ENCODE measurements around the gene VWDE.
"Not testable (repeated sequence)": the region's sequence is repeated elsewhere in the genome, so short reads cannot be mapped to it uniquely, and the experiment has no call there.

VWDE gene

DNA sequence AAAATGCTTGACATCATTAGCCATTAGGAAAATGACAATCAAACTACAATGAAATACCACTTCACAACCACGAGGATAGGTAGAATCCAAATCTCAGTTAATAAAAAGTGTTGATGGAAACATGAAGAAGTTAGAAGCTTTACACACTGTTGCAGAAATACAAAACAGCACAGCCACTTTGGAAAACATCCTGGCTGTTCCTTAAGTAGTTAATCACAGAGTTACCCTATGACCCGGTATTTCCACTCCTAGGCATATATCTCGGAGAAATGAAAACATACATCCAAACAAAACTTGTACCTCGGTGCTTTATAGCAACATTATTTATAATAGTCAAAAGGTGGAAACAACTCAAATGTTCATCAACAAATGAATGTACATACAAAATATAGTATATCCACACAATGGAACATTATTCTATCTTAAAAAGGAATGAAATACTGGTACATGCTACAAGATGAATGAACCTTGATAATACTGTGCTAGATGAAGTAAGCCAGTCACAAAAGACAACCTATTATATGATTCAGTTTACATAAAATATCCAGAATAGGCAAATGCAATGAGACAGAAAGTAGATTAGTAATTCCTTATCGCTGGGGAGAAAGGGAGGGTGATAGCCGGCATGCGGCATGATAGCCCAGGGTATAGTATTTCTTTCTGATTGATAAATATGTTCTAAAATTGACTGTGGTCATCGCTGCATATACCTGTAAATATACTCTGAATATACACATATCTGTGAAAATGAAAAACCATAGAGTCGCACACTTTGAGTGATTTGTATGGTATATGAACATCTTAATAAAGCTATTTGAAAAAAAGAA, 1.9 kb downstream of the VWDE start:
- DNase-seq = no peak

- DNase-seq = no peak
Observed at GRCh38 chr7:12398186-12398585, 5.5 kb downstream of the VWDE start.

- DNase-seq = no peak
Observed at GRCh38 chr7:12397671-12398070, 6.0 kb downstream of the VWDE start.

DNA sequence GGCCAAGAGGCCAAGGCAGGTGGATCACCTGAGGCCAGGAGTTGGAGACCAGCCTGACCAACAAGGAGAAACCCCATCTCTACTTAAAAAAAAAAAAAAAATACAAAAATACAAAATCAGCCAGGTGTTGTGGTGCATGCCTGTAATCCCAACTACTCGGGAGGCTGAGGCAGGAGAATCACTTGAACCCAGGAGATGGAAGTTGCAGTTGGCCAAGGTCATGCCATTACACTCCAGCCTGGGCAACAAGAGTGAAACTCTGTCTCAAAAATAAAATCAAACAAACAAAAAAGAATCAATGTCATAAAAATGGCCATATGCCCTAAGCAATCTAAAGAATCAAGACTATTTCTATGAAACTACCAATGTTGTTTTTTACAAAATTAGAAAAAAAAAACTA, 7.0 kb downstream of the VWDE start:
- not testable (repeated sequence) for DNase-seq

DNA sequence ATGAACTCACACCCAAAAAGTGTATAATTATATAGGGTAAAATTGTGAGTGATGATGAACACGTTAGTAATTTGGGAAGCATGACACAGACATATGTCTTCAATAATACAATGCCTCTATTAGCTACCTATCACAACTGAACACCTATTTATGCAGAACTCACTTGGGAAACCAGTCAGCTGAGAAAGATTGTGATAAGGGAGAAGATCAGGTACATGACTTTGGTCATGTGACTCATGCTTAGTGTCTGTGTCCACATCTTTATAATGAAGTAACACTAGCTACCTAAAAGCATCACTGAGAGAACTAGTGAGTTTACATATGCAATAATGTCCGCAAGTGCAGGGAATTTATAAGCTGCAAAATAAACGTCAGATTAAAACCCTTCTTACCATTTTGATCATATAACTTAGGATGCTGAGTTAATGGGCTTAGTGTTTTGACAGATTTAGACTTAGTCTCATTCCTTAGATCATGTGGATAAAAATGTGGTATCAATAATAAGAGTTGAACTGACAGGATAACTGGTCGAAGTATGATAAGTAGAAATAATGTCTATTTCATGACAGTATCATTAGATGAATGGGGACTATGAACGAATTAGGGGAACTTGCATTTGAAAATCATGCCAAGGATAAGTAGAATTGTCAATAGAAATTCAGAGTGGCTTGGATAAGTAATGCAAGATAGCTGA, 11.6 kb downstream of the VWDE start:
- no peak for DNase-seq

DNA sequence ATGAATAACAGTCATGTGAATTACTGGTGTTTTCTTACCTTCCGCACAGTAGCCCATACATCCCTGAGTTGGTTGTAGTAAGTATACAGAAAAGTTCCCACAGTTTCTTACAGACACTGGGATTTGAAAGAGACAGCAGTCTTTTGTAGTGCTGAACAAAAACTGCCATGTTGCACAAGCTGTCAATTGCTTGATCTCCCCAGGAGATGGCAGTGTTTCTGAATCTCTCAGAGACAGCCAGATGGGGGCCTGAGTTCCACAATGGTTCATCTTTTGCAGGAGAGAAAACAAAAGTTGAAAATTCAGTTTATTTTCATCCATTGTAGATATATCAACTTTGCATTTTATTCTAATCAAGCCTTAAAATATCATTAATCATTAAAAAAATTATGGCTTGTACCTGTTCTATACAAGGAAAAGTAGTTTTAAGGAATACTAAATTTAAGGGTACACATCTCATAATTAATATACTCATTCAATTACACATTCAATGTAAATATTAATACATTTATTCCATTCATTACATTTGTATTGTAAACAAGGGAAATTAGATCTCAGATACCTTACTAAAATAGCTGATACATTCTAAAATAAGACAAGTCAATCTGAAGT, 14.5 kb downstream of the VWDE start:
- DNase-seq = peak; percentile 30

DNA sequence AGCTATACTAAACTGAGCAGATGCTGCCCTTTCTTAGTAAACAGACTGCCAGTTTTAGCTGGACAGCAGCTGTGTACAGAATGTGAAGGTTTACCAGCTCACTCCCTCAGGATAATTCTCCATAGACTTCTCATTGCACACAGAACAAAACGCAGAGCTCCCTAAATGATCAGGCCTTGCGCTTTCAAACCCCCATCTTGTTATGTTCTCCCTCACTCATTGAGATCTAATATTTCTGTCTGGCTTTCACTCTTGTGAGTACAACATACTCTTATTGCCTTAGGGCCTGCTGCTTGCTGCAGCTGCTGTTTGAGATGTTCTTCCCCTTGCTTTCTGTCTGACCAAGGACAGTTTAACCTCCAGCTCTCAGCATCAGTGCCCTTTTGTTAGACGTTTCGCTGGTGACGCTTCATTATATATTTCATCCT, 17.3 kb downstream of the VWDE start:
- DNase-seq = no peak

GRCh38 chr7:12385364-12385786, 18.3 kb downstream of the VWDE start:
- no peak for DNase-seq

DNA sequence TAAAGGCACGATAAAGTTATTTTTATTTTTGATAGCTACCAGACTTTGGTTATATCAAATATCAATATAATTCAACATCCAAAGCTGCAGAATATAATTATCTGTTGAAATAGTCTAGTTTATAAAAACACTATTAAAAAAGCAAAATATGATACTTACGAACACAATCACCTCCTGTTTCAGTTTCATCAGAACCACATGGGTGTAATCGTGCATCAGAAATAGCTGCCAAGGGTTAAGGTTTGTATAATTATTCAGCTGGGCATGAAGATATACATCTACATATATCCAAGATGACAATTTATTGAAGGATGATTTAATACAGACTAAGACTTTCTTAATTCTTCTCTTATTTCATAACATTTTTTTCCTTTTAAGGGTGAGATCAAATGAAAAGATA, 20.3 kb downstream of the VWDE start:
- DNase-seq = no peak

GRCh38 chr7:12378389-12378788, 25.3 kb downstream of the VWDE start:
- no peak for DNase-seq

- no peak for DNase-seq
Observed at GRCh38 chr7:12377406-12377805, 26.3 kb downstream of the VWDE start.

GRCh38 chr7:12373580-12374263, 29.9 kb downstream of the VWDE start:
- DNase-seq = no peak

- peak; percentile 78 for DNase-seq
Observed at GRCh38 chr7:12370249-12370648, 33.4 kb downstream of the VWDE start.

GRCh38 chr7:12369756-12370155, 33.9 kb downstream of the VWDE start:
- peak; percentile 34 for DNase-seq

DNA sequence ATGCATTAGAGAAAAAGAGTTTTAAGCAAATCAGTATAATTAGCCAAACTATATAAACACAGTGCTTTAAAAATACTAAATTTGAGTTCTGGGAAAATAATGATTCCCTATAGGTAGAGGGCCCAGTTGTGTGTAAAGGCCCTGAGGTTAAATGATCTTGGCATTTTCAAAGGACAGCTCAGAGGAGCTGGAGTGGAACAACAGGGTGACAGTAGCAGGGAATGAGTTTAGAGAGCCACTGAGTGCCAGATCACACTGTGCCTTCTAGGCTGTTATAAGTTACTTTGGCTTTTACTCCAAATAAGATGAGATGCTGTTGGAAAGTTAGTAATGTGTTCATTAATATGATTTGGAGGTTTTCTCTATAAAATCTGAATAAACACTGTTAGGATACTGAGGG, 34.6 kb downstream of the VWDE start:
- DNase-seq = no peak

DNA sequence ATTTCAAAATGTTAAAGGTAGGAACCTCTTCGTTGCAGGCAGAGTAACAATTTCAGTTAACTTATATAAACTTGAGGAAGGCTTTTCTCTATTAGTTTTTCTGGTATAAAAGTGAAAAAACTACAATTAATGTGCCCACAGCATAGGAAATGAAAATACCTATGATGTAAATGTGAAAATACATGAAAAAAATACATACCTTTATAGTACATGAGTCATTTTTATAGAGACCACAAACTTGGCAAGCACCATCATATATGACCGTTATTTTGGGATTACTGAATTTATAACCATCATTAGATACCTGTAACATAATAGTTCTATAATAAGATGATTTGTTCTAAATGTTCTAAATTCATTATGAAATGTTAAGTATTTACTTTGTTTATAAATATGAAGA, 42.7 kb downstream of the VWDE start:
- no peak for DNase-seq

DNA sequence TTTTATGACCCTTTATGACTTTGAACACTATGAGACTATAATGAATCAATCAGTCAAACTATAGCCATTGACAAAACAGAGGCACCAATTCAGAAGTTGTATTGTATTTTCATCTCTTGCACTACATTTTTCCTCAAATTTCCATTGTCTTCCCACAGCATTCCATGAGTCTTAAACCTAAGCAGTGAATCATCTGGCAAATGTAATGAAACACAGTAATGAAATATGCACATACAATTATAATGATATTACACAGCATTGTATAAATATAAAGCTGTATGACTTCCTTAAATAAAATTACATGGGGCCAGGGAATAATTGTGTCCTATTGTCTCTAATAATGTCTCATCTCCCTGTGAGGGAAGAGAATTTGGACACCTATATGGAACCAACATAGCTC, 45.0 kb downstream of the VWDE start:
- DNase-seq = no peak

DNA sequence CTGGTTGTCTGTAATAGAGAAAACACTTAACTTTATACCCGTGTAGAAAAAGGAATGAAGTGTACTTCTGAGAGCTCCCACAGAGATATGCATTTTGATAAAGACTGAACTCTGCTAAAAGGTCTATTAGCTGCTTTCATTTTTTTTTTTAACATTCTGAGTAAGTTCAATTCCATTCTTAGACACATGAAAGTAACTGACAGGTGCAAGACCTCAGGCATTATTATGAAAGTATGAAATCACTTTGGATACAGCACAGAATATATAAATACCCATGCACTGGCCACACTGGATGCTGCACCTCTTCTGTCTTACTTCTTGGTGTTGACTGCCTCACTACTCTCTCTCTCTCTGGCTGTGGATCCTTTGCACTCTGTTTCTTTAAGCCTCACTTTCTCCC, 46.2 kb downstream of the VWDE start:
- no peak for DNase-seq

- DNase-seq = no peak
Observed at GRCh38 chr7:12351843-12352242, 51.8 kb downstream of the VWDE start.

DNA sequence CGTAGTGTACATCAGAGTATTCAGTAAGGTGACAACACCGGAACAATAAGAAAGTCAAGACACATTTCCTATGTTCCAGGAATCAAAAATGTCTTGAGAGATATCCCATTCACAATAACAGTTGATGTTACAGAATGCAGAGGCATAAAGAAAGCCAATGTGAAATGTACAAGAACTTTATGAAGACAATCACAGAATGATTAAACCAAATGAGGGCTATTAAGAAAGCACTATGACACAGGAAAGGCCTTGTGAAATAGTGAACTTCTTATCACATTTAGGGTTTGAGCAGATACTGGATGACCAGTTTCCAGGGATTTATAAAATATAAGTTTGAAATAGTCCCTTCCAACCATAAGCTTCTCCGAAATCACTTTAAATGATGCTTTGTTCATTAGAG, 52.7 kb downstream of the VWDE start:
- DNase-seq = no peak

- no peak for DNase-seq
Observed at GRCh38 chr7:12337095-12337494, 66.6 kb downstream of the VWDE start.

DNA sequence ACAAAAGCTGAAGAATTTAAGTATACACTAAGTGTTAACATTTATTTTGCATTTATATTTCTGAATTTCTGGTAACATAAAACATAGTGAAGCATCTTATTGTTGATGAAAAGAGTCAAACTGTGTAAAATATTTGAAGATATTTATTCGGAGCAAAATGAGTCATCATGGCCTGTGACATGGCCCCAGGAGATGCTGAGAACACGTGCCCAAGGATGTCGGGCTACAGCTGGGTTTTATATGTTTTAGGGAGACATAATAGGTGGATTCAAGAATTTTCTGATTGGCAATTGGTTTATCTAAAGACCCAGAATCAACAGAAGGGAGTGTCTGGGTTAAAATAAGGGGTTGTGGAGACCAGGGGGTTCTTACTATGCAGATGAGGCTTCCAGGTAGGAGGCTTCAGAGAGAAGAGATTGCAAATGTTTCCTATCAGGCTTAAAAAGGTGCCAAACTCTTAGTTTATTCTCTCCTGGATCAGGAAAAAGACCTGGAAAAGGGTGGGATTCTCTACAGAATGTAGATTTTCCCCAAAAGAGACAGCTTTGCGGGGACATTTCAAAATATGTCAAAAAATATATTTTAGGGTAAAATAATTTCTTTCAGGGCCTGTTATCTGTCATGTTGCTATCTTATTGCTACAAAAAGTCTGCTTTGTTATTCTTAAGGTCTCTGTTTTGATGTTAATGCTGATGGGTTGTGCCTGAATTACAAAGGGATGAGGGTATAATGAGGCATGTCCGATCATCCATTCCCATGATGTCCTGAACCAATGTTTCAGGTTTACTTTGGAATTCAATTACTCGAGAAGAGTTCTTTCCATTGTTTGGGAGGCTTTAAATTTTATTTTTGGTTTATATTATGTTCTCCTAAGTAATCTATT, 74.5 kb downstream of the VWDE start:
- no peak for DNase-seq
